GM20000 (cell line): ENCODE measurements around the gene PRSS48.

ENCODE experiments used
- DNase-seq: peaks from one replicate; pipeline ENCODE4 v3.0.0; 2012; ENCODE audit warnings: low spot score
- CTCF ChIP-seq: IDR thresholded peaks from 2 replicates; pipeline ENCODE4 v1.5.1; 2012; ENCODE audit warnings: mild to moderate bottlenecking, control low read depth; ENCODE audit errors: extremely low read depth, missing control alignments

PRSS48 gene

GRCh38 chr4:151325949-151326246, 48.9 kb downstream of the PRSS48 start:
- TF ChIP-seq CTCF, result no peak
- no peak for DNase-seq

GRCh38 chr4:151329217-151330007, 52.5 kb downstream of the PRSS48 start:
- no peak for DNase-seq
- TF ChIP-seq CTCF, result no peak

DNA sequence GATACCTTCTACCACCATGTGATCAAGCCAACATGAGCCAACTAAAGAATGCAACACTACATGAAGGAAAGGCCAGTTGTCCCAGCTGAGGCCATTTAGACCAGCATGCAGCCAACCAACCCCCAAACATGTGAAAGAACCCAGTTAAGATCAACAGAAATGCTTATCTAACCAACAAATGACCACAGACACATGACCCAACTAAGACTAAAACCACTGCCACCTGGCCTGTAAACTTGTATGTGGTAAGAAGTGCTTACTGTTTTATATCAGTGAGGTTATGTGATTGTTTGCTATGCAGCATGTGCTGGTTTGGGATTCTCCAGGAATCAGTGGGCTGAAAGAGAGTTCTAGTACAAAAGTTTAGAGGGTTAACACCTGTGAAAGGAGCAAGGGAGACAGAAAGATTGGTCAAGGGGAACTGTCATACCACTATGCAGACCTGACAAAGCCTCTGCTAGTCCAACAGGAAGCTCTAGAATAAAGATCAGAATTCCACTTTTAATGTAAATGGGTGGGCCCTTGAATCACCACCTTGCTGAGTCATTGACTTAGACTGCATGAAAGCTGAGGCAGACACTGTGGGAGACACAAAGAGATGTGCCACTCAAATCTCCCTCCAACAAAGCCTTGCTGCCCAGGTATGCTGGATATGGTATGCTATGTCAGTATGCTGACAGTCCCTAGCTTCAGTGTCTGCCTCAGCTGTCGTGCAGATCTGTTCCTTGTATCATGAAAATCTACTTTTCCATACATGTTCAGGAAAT, 54.5 kb downstream of the PRSS48 start:
- TF ChIP-seq CTCF, result no peak
- no peak for DNase-seq

DNA sequence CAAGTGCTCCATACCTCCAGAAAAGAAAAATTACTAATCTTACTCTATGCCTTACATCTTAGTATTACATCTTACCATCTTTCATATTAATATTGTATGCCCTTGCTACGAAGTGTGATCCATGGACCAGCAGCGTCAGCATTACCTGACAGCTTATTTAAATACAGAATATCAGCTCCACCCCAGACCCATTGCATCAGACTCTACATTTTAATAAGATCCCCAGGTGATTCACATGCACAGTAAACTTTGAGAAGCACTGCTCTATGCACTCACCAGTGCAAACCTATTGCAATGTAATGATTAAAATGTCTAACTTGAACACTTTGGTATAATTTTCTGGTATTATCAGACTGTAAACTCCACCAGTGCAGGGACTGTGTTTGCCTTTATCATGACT, 62.5 kb downstream of the PRSS48 start:
- no peak for TF ChIP-seq CTCF
- DNase-seq, result no peak

- no peak for DNase-seq
- TF ChIP-seq CTCF, result no peak
These were observed 63.9 kb downstream of the PRSS48 start for GRCh38 chr4:151340751-151341385.
